Tibial artery (tissue), 4 donors: Measurements from ENCODE around the gene SPTBN2.

ENCODE experiments used
- DNase-seq, 2 donors: peaks; one replicate each; pipeline ENCODE4 v3.0.0-alpha.2; 2019
- H3K27ac ChIP-seq, 2 donors: fragments of 200-600 bp; sonication (generic) in 1 of 2; 1 replicate in 1 of 2; 2 replicates in 1 of 2; pipeline ENCODE4 v1.5.1; 2018 to 2019; ENCODE audit warnings: mild to moderate bottlenecking in 1 of 2
- H3K27me3 ChIP-seq, 2 donors: fragments of 200-600 bp; sonication (generic) in 1 of 2; one replicate each; pipeline versions ENCODE4 v1.5.1 to v1.6.0; 2016 to 2019
- H3K36me3 ChIP-seq, 3 donors: fragments of 200-600 bp; sonication (generic) in 2 of 3; one replicate each; pipeline ENCODE4 v1.5.1; 2016 to 2019; ENCODE audit warnings: mild to moderate bottlenecking in 2 of 3
- H3K4me1 ChIP-seq, 4 donors: fragments of 200-600 bp; sonication (generic) in 2 of 4; 1 replicate in 3 of 4; 2 replicates in 1 of 4; pipeline ENCODE4 v1.5.1; 2016 to 2019
- H3K4me3 ChIP-seq, 2 donors: fragments of 200-600 bp; sonication (generic) in 1 of 2; 1 replicate in 1 of 2; 2 replicates in 1 of 2; pipeline ENCODE4 v1.5.1; 2018 to 2019; ENCODE audit warnings: mild to moderate bottlenecking in 2 of 2
- H3K9me3 ChIP-seq, 3 donors: fragments of 200-600 bp; sonication (generic) in 1 of 3; one replicate each; pipeline ENCODE4 v1.5.1; 2016 to 2019
- intact Hi-C: fragments of 100-400 bp; cut with DNase I; formaldehyde crosslinking; loops from one replicate; pipeline ENCODE4 v1.15.0; 2023; ENCODE audit warnings: low total_unique reads
- TF ChIP-seq, protein P1 (sequence below), 2 experiments: fragments of 200-600 bp in 1 of 2; fragments of 450-650 bp in 1 of 2; IDR thresholded peaks; one replicate each; pipeline ENCODE4 v1.5.1; 2017 to 2019; ENCODE audit warnings: antibody characterized with exemption in 2 of 2, mild to moderate bottlenecking in 1 of 2, moderate library complexity in 1 of 2

The SPTBN2 gene

DNA sequence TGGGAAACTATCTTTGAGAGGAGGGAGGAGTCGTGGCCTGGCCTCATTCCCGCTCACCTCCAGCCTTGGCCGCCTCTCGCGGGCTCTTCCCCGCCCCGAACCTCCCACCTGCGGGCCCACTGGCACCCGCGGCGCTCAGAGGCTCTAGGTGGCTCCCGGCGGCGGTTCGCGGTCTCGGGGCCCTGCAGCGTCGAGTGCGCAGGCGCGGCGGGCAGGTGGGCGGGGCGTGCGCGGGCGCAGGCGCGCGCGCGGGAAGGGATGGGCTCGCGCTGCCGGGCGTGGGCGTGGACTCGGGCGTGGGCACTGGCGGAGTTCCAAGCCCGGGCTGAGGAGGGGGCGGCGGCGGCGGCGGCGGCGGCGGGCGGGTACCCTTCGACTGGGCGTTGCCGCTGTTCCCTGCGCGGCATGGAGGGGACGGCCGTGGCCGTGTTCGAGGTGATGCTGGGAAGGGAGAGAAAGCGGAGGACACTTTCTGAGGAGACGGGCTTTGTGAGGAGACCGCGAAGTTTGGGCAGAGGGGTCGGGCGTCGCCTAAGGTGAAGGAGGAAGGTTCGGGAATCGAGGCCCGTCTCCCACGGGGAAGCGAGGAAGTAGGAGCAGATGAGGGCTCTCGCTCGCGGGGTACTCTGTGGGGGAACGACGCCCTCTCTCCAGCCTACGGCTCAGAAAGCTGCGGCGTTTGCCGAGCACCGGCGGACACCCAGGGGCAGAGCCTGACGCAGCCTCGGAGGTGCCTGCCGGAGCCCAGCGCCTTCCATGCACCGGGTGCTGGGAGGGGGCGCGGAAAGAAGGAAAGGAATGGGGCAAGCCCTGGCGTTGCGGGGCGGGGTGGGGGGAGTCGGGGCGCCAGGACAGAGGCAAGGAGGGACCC lies 15.7 kb upstream of the SPTBN2 start:
- peak; percentile 70 to 89 for DNase-seq
- Histone ChIP-seq H3K9me3 (no peaks in the 10 kb centered on the region), H3K27me3 (no peaks in the 10 kb centered on the region), H3K4me1 (peaks cover 0 to 17% (median 14%) of the 10 kb centered on the region in 4 donors), H3K27ac (peak overlapping the region; percentile 87 to 88), H3K36me3 (no peaks in the 10 kb centered on the region), H3K4me3 (peak overlapping the region; percentile 79 to 99)
- intact Hi-C loops = no loop called here
- TF ChIP-seq, protein P1, sequence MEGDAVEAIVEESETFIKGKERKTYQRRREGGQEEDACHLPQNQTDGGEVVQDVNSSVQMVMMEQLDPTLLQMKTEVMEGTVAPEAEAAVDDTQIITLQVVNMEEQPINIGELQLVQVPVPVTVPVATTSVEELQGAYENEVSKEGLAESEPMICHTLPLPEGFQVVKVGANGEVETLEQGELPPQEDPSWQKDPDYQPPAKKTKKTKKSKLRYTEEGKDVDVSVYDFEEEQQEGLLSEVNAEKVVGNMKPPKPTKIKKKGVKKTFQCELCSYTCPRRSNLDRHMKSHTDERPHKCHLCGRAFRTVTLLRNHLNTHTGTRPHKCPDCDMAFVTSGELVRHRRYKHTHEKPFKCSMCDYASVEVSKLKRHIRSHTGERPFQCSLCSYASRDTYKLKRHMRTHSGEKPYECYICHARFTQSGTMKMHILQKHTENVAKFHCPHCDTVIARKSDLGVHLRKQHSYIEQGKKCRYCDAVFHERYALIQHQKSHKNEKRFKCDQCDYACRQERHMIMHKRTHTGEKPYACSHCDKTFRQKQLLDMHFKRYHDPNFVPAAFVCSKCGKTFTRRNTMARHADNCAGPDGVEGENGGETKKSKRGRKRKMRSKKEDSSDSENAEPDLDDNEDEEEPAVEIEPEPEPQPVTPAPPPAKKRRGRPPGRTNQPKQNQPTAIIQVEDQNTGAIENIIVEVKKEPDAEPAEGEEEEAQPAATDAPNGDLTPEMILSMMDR (IDR thresholded peaks at IDR 0.05) = no peak

GRCh38 chr11:66743271-66743968 lies 14.4 kb upstream of the SPTBN2 start:
- no peaks in the 10 kb centered on the region for H3K27me3 ChIP-seq
- no peak overlapping the region for H3K27ac ChIP-seq
- intact Hi-C loops = no loop called here
- TF ChIP-seq, protein P1 (IDR thresholded peaks at IDR 0.05) = no peak
- H3K9me3 ChIP-seq = no peaks in the 10 kb centered on the region
- H3K4me1 ChIP-seq = peaks cover 0 to 17% (median 14%) of the 10 kb centered on the region in 4 donors
- no peaks in the 10 kb centered on the region for H3K36me3 ChIP-seq
- DNase-seq = no peak
- H3K4me3 ChIP-seq = peak overlapping the region; percentile 79 to 99

- H3K36me3 ChIP-seq = no peaks in the 10 kb centered on the region
- TF ChIP-seq, protein P1 (IDR thresholded peaks at IDR 0.05) = no peak
- no peak overlapping the region for H3K4me3 ChIP-seq
- no peaks in the 10 kb centered on the region for H3K27me3 ChIP-seq
- H3K27ac ChIP-seq = no peak overlapping the region
- no peaks in the 10 kb centered on the region for H3K9me3 ChIP-seq
- no peak for DNase-seq
- intact Hi-C loops = no loop called here
- H3K4me1 ChIP-seq = peaks cover 0 to 17% (median 13%) of the 10 kb centered on the region in 4 donors
These were observed 12.1 kb upstream of the SPTBN2 start for GRCh38 chr11:66741153-66741552.

- no peak overlapping the region for H3K4me3 ChIP-seq
- TF ChIP-seq, protein P1 (IDR thresholded peaks at IDR 0.05) = no peak
- no peaks in the 10 kb centered on the region for H3K36me3 ChIP-seq
- no peak overlapping the region for H3K27ac ChIP-seq
- intact Hi-C loops = no loop called here
- H3K27me3 ChIP-seq = no peaks in the 10 kb centered on the region
- H3K4me1 ChIP-seq = peaks cover 0 to 11% (median 9%) of the 10 kb centered on the region in 4 donors
- no peak for DNase-seq
- no peaks in the 10 kb centered on the region for H3K9me3 ChIP-seq
These were observed 11.0 kb upstream of the SPTBN2 start for GRCh38 chr11:66739983-66740382.

- TF ChIP-seq, protein P1 (IDR thresholded peaks at IDR 0.05) = no peak
- no peaks in the 10 kb centered on the region for H3K4me1 ChIP-seq
- intact Hi-C loops = no loop called here
- H3K4me3 ChIP-seq = no peak overlapping the region
- no peak for DNase-seq
- H3K36me3 ChIP-seq = no peaks in the 10 kb centered on the region
- H3K9me3 ChIP-seq = no peaks in the 10 kb centered on the region
- H3K27me3 ChIP-seq = peaks cover 0 to 6% of the 10 kb centered on the region in 2 donors
- H3K27ac ChIP-seq = no peak overlapping the region
These were observed 5.2 kb upstream of the SPTBN2 start for GRCh38 chr11:66734215-66734614.
